ENCODE data around the gene RGS4. TPM values are rescaled to one million over a fixed set of nuclear protein-coding genes. Genes with fewer than 3 reads are reported as not detected.

Gene RGS4
- polyA plus RNA-seq, 1 experiment, result 25.8 TPM

GRCh38 chr1:163055531-163055930, 13.6 kb upstream of the RGS4 start:
- Histone ChIP-seq H3K27me3 (ENCODE audit: control insufficient read depth, insufficient read depth, low read length) (no peaks in the 10 kb centered on the region), H3K36me3 (ENCODE audit: control insufficient read depth, insufficient read depth, low read length) (no peaks in the 10 kb centered on the region), H3K4me3 (ENCODE audit: low read depth, low read length) (no peak overlapping the region)
- TF ChIP-seq CTCF (IDR thresholded peaks at IDR 0.05; ENCODE audit: insufficient read depth, low read depth, low read length), result no peak
- ChIA-PET CTCF (interaction anchor here (0.8 to 1.3 kb wide), 2 partner anchors 55 to 207 kb away, joined by 3 read pairs; no protein-coding TSS in a partner anchor), POLR2A (no interaction called here)
- DNase-seq (ENCODE audit: low read depth), result no peak

- peak; percentile 39 for DNase-seq (ENCODE audit: low read depth)
- Histone ChIP-seq H3K4me3 (ENCODE audit: low read depth, low read length) (no peak overlapping the region), H3K27me3 (ENCODE audit: control insufficient read depth, insufficient read depth, low read length) (no peaks in the 10 kb centered on the region), H3K36me3 (ENCODE audit: control insufficient read depth, insufficient read depth, low read length) (no peaks in the 10 kb centered on the region)
- CTCF ChIA-PET, result interaction anchor here (0.6 to 3.2 kb wide), 3 partner anchors 10 to 139 kb away, joined by 3 to 18 read pairs (median 4); partner anchors contain the start of gene RGS4
- POLR2A ChIA-PET, result interaction anchor here (0.6 kb wide), 1 partner anchor 15 kb away, joined by 9 read pairs; no protein-coding TSS in a partner anchor
- TF ChIP-seq CTCF (IDR thresholded peaks at IDR 0.05; ENCODE audit: insufficient read depth, low read depth, low read length), result no peak
Observed at GRCh38 chr1:163056831-163057230, 12.3 kb upstream of the RGS4 start.

DNA sequence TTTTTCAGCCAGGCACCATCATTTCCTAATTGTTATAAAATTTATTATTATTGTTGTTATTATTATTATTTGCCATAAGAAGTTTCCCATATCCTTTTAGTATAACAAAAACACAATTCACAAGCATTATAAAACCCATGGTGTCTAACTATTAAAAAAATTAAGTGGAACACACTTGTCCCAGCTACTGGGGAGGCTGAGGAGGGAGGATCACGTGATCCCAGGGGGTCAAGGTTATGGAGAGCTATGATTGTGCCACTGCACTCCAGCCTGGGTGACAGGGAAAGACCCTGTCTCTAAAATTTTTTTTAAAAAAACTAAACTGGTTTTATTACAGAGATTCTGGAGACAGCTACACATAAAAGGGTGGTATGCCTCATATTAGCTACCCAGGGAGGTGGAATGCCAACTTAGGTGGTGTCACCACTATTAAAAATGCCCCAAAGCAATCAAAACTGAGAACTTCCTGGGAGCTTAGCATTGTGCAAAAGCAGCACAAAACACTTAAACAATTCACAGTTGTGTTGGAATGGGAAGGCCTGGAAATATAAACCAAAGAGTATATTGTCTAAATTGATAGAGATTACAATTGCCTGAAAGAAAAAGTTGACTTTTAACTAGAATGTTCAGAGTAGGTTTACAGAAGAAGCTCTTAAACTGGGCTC, 8.7 kb upstream of the RGS4 start:
- CTCF ChIA-PET, result interaction anchor here (0.7 to 2.6 kb wide), 10 partner anchors 9 to 255 kb away, joined by 3 to 14 read pairs (median 4); partner anchors contain the start of gene RGS4
- H3K27me3 ChIP-seq (ENCODE audit: control insufficient read depth, insufficient read depth, low read length), result no peaks in the 10 kb centered on the region
- no peak overlapping the region for H3K4me3 ChIP-seq (ENCODE audit: low read depth, low read length)
- DNase-seq (ENCODE audit: low read depth), result no peak
- H3K36me3 ChIP-seq (ENCODE audit: control insufficient read depth, insufficient read depth, low read length), result no peaks in the 10 kb centered on the region
- no peak for TF ChIP-seq CTCF (IDR thresholded peaks at IDR 0.05; ENCODE audit: insufficient read depth, low read depth, low read length)
- POLR2A ChIA-PET, result interaction anchor here (0.6 kb wide), 2 partner anchors 29 to 88 kb away, joined by 3 read pairs; no protein-coding TSS in a partner anchor

DNA sequence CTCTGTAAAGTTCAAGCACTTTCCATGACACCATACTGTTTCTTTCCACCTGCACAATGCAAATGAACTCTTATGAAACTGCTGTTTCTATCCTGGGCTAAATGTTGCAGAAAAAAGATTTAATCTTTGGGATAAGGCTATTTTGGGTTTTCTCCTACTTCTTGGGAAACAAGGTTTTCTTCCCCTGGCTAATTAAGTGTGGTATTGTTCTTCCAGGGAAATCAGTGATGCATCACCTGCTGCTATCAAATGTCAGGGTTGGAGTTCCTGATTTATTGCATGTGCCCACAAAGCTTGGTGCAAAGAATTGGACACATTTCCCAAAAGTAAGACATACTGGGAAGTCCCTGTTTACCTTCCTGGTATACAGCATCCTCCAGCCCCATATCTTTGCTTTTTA, 6.0 kb upstream of the RGS4 start:
- H3K4me3 ChIP-seq (ENCODE audit: low read depth, low read length), result no peak overlapping the region
- no peak for DNase-seq (ENCODE audit: low read depth)
- ChIA-PET CTCF (no interaction called here), POLR2A (no interaction called here)
- no peaks in the 10 kb centered on the region for H3K36me3 ChIP-seq (ENCODE audit: control insufficient read depth, insufficient read depth, low read length)
- H3K27me3 ChIP-seq (ENCODE audit: control insufficient read depth, insufficient read depth, low read length), result no peaks in the 10 kb centered on the region
- TF ChIP-seq CTCF (IDR thresholded peaks at IDR 0.05; ENCODE audit: insufficient read depth, low read depth, low read length), result no peak

- TF ChIP-seq CTCF (IDR thresholded peaks at IDR 0.05; ENCODE audit: insufficient read depth, low read depth, low read length), result no peak
- ChIA-PET CTCF (no interaction called here), POLR2A (no interaction called here)
- Histone ChIP-seq H3K36me3 (ENCODE audit: control insufficient read depth, insufficient read depth, low read length) (no peaks in the 10 kb centered on the region), H3K4me3 (ENCODE audit: low read depth, low read length) (no peak overlapping the region), H3K27me3 (ENCODE audit: control insufficient read depth, insufficient read depth, low read length) (no peaks in the 10 kb centered on the region)
- DNase-seq (ENCODE audit: low read depth), result no peak
Observed at GRCh38 chr1:163063610-163064009, 5.6 kb upstream of the RGS4 start.

All from BJ (cell line).